OCI-LY1 (cell line): ENCODE data around the gene SCN1B.

Source experiments
- H2AFZ ChIP-seq: fragments of 200-600 bp; sonication (generic), shearing (Covaris generic); 2 replicates; pipeline ENCODE4 v1.6.0; 2014; ENCODE audit warnings: antibody characterized with exemption, mild to moderate bottlenecking, low read length
- H3F3A ChIP-seq: fragments of 200-600 bp; sonication (generic), shearing (Covaris generic); 2 replicates; pipeline ENCODE4 v1.6.0; 2014; ENCODE audit warnings: mild to moderate bottlenecking, antibody characterized with exemption, low read length, moderate library complexity; ENCODE audit not compliant: insufficient read depth
- H3K27ac ChIP-seq: fragments of 200-600 bp; sonication (generic); 2 replicates; pipeline ENCODE4 v1.5.1; 2014; ENCODE audit warnings: low read length, mixed run types, mild to moderate bottlenecking, low read depth; ENCODE audit not compliant: poor library complexity, severe bottlenecking
- H3K27me3 ChIP-seq: fragments of 200-600 bp; sonication (generic); 2 replicates; pipeline ENCODE4 v1.6.0; 2014; ENCODE audit warnings: antibody characterized with exemption, mild to moderate bottlenecking, low read length, moderate library complexity; ENCODE audit not compliant: insufficient read depth
- H3K36me3 ChIP-seq: fragments of 200-600 bp; sonication (generic); 2 replicates; pipeline ENCODE4 v1.6.1; 2014; ENCODE audit warnings: mild to moderate bottlenecking, antibody characterized with exemption, low read length, moderate library complexity, mixed read lengths; ENCODE audit not compliant: insufficient read depth
- H3K4me1 ChIP-seq: fragments of 200-600 bp; sonication (generic); 2 replicates; pipeline ENCODE4 v1.5.1; 2014; ENCODE audit warnings: mild to moderate bottlenecking, low read length, moderate library complexity; ENCODE audit not compliant: insufficient read depth, severe bottlenecking
- H3K4me2 ChIP-seq: fragments of 200-600 bp; sonication (generic), shearing (Covaris generic); 2 replicates; pipeline ENCODE4 v1.6.1; 2014; ENCODE audit warnings: low read length
- H3K4me3 ChIP-seq: fragments of 200-600 bp; sonication (generic); 2 replicates; pipeline ENCODE4 v1.5.1; 2014; ENCODE audit warnings: low read length, low read depth, mild to moderate bottlenecking, mixed read lengths; ENCODE audit not compliant: poor library complexity, severe bottlenecking
- H3K79me2 ChIP-seq: fragments of 200-600 bp; shearing (Covaris generic); 2 replicates; pipeline ENCODE4 v1.6.1; 2016; ENCODE audit warnings: mixed run types, low read length, mixed read lengths; ENCODE audit not compliant: insufficient read depth
- H3K9ac ChIP-seq: fragments of 200-600 bp; sonication (generic), shearing (Covaris generic); 2 replicates; pipeline ENCODE4 v1.6.1; 2014; ENCODE audit warnings: mild to moderate bottlenecking, low read length, mixed read lengths
- H3K9me2 ChIP-seq: fragments of 200-600 bp; sonication (generic), shearing (Covaris generic); 2 replicates; pipeline ENCODE4 v1.6.1; 2014; ENCODE audit warnings: low read depth, mild to moderate bottlenecking, low read length, mixed read lengths
- H3K9me3 ChIP-seq: fragments of 200-600 bp; shearing (Covaris generic); 2 replicates; pipeline ENCODE4 v1.6.1; 2014; ENCODE audit warnings: low read length, mixed read lengths
- H4K20me1 ChIP-seq: fragments of 200-600 bp; sonication (generic), shearing (Covaris generic); 2 replicates; pipeline ENCODE4 v1.6.0; 2016; ENCODE audit warnings: mild to moderate bottlenecking, low read length; ENCODE audit not compliant: insufficient read depth
- EZH2 ChIP-seq: fragments of 200-600 bp; sonication (generic), shearing (Covaris generic); IDR thresholded peaks from 2 replicates; pipeline ENCODE4 v1.8.0; 2017; ENCODE audit warnings: borderline replicate concordance, mixed run types, mild to moderate bottlenecking, antibody characterized with exemption, low read length, moderate library complexity, mixed read lengths
- TF ChIP-seq, protein P1 (sequence below): fragments of 200-600 bp; sonication (generic), shearing (Covaris generic); IDR thresholded peaks from 2 replicates; pipeline ENCODE4 v1.5.1; 2017; ENCODE audit warnings: mild to moderate bottlenecking, antibody characterized with exemption, low read length, moderate library complexity, mixed read lengths

SCN1B gene

DNA sequence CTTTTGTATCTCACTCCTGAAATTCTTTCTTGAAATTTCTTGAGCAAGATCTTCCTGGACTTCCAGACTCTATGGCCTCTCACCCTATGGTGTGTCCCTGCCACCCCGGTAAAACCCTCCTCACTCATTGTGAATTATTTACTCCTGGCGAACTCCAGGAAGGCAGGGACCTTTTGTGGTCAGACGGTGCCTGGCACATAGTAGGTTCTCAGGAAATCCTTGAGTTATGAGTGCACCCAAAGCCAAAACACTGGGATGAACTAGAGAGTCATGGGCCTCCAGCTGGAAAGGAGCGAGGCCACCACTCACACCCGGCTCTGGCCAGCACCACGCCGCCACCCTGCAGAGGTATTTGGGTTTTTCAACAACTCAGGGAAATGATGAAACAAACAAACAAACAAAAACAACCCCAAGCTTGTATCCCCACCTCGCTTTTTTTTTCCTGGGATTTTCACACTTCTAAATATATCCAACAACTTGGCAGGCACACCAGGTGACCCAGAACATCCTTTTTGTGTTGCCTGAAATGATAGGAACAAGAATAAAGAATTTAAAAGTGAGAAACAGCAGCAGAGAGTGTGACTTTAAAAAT is 22.4 kb downstream of the SCN1B start:
- no peaks in the 10 kb centered on the region for H3K4me1 ChIP-seq
- H3K9me3 ChIP-seq: no peaks in the 10 kb centered on the region
- H3K27ac ChIP-seq: no peak overlapping the region
- H4K20me1 ChIP-seq: no peaks in the 10 kb centered on the region
- H3K4me2 ChIP-seq: no peak overlapping the region
- no peak overlapping the region for H3K9ac ChIP-seq
- H2AFZ ChIP-seq: no peak overlapping the region
- no peaks in the 10 kb centered on the region for H3K9me2 ChIP-seq
- no peak overlapping the region for H3K4me3 ChIP-seq
- no peaks in the 10 kb centered on the region for H3K27me3 ChIP-seq
- H3K36me3 ChIP-seq: no peaks in the 10 kb centered on the region
- TF ChIP-seq, protein P1, sequence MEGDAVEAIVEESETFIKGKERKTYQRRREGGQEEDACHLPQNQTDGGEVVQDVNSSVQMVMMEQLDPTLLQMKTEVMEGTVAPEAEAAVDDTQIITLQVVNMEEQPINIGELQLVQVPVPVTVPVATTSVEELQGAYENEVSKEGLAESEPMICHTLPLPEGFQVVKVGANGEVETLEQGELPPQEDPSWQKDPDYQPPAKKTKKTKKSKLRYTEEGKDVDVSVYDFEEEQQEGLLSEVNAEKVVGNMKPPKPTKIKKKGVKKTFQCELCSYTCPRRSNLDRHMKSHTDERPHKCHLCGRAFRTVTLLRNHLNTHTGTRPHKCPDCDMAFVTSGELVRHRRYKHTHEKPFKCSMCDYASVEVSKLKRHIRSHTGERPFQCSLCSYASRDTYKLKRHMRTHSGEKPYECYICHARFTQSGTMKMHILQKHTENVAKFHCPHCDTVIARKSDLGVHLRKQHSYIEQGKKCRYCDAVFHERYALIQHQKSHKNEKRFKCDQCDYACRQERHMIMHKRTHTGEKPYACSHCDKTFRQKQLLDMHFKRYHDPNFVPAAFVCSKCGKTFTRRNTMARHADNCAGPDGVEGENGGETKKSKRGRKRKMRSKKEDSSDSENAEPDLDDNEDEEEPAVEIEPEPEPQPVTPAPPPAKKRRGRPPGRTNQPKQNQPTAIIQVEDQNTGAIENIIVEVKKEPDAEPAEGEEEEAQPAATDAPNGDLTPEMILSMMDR: no peak
- TF ChIP-seq EZH2: no peak
- no peaks in the 10 kb centered on the region for H3F3A ChIP-seq
- no peaks in the 10 kb centered on the region for H3K79me2 ChIP-seq

DNA sequence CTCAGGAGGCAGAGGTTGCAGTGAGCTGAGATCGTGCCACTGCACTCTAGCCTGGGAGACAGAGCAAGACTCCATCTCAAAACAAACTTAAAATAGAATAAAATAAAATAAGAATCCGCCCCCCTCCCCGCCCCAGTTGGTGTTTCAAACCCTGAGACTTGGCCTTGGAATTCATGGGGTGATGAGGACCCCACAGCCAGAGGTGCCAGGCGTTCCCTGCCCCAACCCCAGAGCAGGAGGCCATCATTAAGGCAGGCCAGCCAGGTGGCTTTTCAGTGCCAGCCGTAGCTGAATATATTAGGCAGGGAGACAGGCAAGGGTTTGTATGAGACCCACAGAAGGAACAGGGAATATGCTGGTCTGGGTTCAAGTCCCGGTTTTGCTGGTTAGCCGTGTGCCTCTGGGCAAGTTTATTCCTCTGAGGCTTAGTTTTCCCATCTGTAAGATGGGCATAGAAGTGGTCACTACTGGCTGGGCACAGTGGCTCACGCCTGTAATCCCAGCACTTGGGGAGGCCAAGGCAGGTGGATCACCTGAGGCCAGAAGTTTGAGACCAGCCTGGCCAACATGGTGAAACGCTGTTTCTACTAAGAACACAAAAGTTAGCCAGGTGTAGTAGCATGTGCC is 23.5 kb downstream of the SCN1B start:
- Histone ChIP-seq H3K9me3 (no peaks in the 10 kb centered on the region), H3K27me3 (no peaks in the 10 kb centered on the region), H3K4me2 (no peak overlapping the region), H3F3A (no peaks in the 10 kb centered on the region), H2AFZ (no peak overlapping the region), H4K20me1 (no peaks in the 10 kb centered on the region), H3K79me2 (no peaks in the 10 kb centered on the region), H3K4me3 (no peak overlapping the region), H3K36me3 (no peaks in the 10 kb centered on the region), H3K9me2 (no peaks in the 10 kb centered on the region), H3K27ac (no peak overlapping the region), H3K4me1 (no peaks in the 10 kb centered on the region), H3K9ac (no peak overlapping the region)
- TF ChIP-seq, protein P1: no peak
- no peak for TF ChIP-seq EZH2

DNA sequence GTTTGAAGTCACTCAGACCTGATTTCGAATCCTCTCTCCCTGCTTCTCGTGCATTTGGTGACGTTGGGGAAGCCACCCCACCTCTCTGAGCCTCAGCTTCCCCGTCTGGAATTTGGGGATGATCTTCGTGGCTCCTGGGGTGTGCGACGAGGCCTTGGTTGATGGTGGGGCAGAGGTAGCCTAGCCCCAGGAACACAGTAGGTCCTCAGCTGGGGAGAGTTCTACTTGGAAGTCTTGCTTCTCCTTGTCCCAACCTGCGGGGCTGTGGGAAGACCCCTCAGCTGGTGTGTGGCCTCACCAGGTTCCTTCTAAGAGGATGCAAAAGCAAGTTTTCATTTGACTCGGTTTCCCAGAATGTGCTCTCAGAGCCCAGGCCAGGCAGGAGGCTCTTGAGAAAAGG is 24.4 kb downstream of the SCN1B start:
- Histone ChIP-seq H3F3A (no peaks in the 10 kb centered on the region), H3K4me1 (no peaks in the 10 kb centered on the region), H4K20me1 (no peaks in the 10 kb centered on the region), H3K9ac (no peak overlapping the region), H2AFZ (no peak overlapping the region), H3K27me3 (no peaks in the 10 kb centered on the region), H3K27ac (no peak overlapping the region), H3K9me3 (no peaks in the 10 kb centered on the region), H3K79me2 (no peaks in the 10 kb centered on the region), H3K4me3 (no peak overlapping the region), H3K9me2 (no peaks in the 10 kb centered on the region), H3K36me3 (no peaks in the 10 kb centered on the region), H3K4me2 (no peak overlapping the region)
- TF ChIP-seq EZH2: no peak
- TF ChIP-seq, protein P1: no peak
